ENCODE data around the gene NUDT17.

DNA sequence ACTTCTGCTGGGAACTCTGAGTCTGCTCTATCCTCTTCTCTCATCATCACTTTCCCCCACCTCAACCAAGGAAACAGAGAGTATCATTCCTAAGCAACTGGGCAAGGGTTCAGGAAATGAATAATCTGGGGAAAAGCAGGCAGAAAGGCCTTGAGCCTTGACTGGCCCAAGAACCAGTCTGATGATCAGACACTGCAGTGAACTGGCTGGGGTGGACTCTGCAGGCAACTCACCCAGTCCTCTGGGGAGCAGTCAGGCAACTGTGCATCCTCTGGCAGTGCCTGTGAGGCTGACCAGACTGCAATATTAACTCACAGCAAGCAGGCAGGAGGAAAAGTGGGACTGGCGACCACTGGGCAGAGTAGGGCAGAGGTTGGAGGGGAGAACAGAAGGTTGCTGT lies 39.2 kb downstream of the NUDT17 start:
- no peak for TF ChIP-seq TAF1 (IDR thresholded peaks at IDR 0.05; ENCODE audit: borderline replicate concordance, low read depth, low read length)
- no peak for TF ChIP-seq POLR2AphosphoS5 (IDR thresholded peaks at IDR 0.05; ENCODE audit: low read depth, low read length)

Measured in GM12892 (cell line).